Osteocyte (in vitro differentiated cells): Measurements from ENCODE around the gene LMBR1. TPM values are rescaled to one million over a fixed set of nuclear protein-coding genes. Genes with fewer than 3 reads are reported as not detected.
A peak's percentile ranks its signal among the peaks of the same experiment; 100 is the strongest.
"Not testable (repeated sequence)": the region's sequence is repeated elsewhere in the genome, so short reads cannot be mapped to it uniquely, and the experiment has no call there.

Experiments
- DNase-seq: peaks from one replicate; pipeline ENCODE4 v3.0.0; 2021; ENCODE audit warnings: mixed read lengths; ENCODE audit not compliant: unreplicated experiment; ENCODE audit errors: extremely low spot score
- H3K27ac Mint-ChIP-seq: one replicate; pipeline ENCODE4 v1.8.0; 2021; ENCODE audit warnings: mild to moderate bottlenecking, mixed read lengths; ENCODE audit not compliant: unreplicated experiment
- H3K27me3 Mint-ChIP-seq: one replicate; pipeline ENCODE4 v1.8.0; 2021; ENCODE audit warnings: mixed read lengths; ENCODE audit not compliant: unreplicated experiment
- H3K36me3 Mint-ChIP-seq: one replicate; pipeline ENCODE4 v1.8.0; 2021; ENCODE audit warnings: mixed read lengths; ENCODE audit not compliant: unreplicated experiment
- H3K4me1 Mint-ChIP-seq: one replicate; pipeline ENCODE4 v1.8.0; 2021; ENCODE audit warnings: mixed read lengths; ENCODE audit not compliant: unreplicated experiment
- H3K4me3 Mint-ChIP-seq: one replicate; pipeline ENCODE4 v1.8.0; 2021; ENCODE audit warnings: mild to moderate bottlenecking, moderate library complexity, mixed read lengths; ENCODE audit not compliant: unreplicated experiment
- H3K9me3 Mint-ChIP-seq: one replicate; pipeline ENCODE4 v1.8.0; 2021; ENCODE audit warnings: mixed read lengths; ENCODE audit not compliant: unreplicated experiment
- CTCF ChIP-seq: fragments of 200-600 bp; sonication (generic); IDR thresholded peaks from 2 replicates; pipeline ENCODE4 v1.5.0; 2021; ENCODE audit warnings: antibody characterized with exemption, mild to moderate bottlenecking, moderate library complexity
- total RNA-seq: library from RNA; stranded (reverse); gene quantifications from 2 replicates; pipeline ENCODE4 v1.2.1, GENCODE V29; 2021

Gene LMBR1
- total RNA-seq, 1 donor from 2014 or later, result 55.8 TPM

- Mint-ChIP-seq H3K4me1 (peaks cover 4% of the 10 kb centered on the region), H3K27me3 (peaks cover 4% of the 10 kb centered on the region), H3K9me3 (no peaks in the 10 kb centered on the region), H3K4me3 (no peak overlapping the region), H3K27ac (no peak overlapping the region), H3K36me3 (no peaks in the 10 kb centered on the region)
- no peak for TF ChIP-seq CTCF
- peak; percentile 75 for DNase-seq
Observed at GRCh38 chr7:156906200-156906649, 13.2 kb upstream of the LMBR1 start.

- no peak overlapping the region for H3K4me3 Mint-ChIP-seq
- no peaks in the 10 kb centered on the region for H3K9me3 Mint-ChIP-seq
- H3K27me3 Mint-ChIP-seq, result no peaks in the 10 kb centered on the region
- no peaks in the 10 kb centered on the region for H3K36me3 Mint-ChIP-seq
- peak; percentile 60 for DNase-seq
- no peak overlapping the region for H3K27ac Mint-ChIP-seq
- no peak for TF ChIP-seq CTCF
- no peaks in the 10 kb centered on the region for H3K4me1 Mint-ChIP-seq
Observed at GRCh38 chr7:156903232-156903909, 10.4 kb upstream of the LMBR1 start.

GRCh38 chr7:156900093-156900492 lies 7.1 kb upstream of the LMBR1 start:
- not testable (repeated sequence) for H3K9me3 Mint-ChIP-seq, H3K4me3 Mint-ChIP-seq, H3K27ac Mint-ChIP-seq, H3K27me3 Mint-ChIP-seq, H3K4me1 Mint-ChIP-seq, DNase-seq, H3K36me3 Mint-ChIP-seq

GRCh38 chr7:156898938-156899337 lies 6.0 kb upstream of the LMBR1 start:
- no peak for DNase-seq
- no peak overlapping the region for H3K4me3 Mint-ChIP-seq
- H3K9me3 Mint-ChIP-seq, result no peaks in the 10 kb centered on the region
- H3K27ac Mint-ChIP-seq, result no peak overlapping the region
- no peaks in the 10 kb centered on the region for H3K27me3 Mint-ChIP-seq
- peaks cover 8% of the 10 kb centered on the region for H3K4me1 Mint-ChIP-seq
- no peaks in the 10 kb centered on the region for H3K36me3 Mint-ChIP-seq
- no peak for TF ChIP-seq CTCF

GRCh38 chr7:156897673-156898072 lies 4.7 kb upstream of the LMBR1 start:
- Mint-ChIP-seq H3K9me3 (no peaks in the 10 kb centered on the region), H3K27ac (no peak overlapping the region)
- DNase-seq, result no peak

More at GRCh38 chr7:156897673-156898072, 4.7 kb upstream of the LMBR1 start:
- H3K27me3 Mint-ChIP-seq, result no peaks in the 10 kb centered on the region
- peaks cover 8% of the 10 kb centered on the region for H3K4me1 Mint-ChIP-seq
- no peaks in the 10 kb centered on the region for H3K36me3 Mint-ChIP-seq
- no peak for TF ChIP-seq CTCF
- H3K4me3 Mint-ChIP-seq, result no peak overlapping the region
